GM12865 (cell line): ENCODE measurements around the gene SEC61A1.
A peak's percentile ranks its signal among the peaks of the same experiment; 100 is the strongest.

Source experiments
- DNase-seq: peaks from one replicate; pipeline ENCODE4 v3.0.0; 2010; ENCODE audit warnings: low read depth
- H3K4me3 ChIP-seq: 2 replicates; pipeline ENCODE4 v1.5.1; 2011; ENCODE audit warnings: mild to moderate bottlenecking, low read depth, low read length, control low read depth
- CTCF ChIP-seq: IDR thresholded peaks from 2 replicates; pipeline ENCODE4 v1.5.1; 2011; ENCODE audit warnings: low read length, control low read depth, low read depth, inconsistent platforms; ENCODE audit not compliant: insufficient read depth; ENCODE audit errors: missing control alignments

The SEC61A1 gene

GRCh38 chr3:128051837-128052594 lies at the start of gene SEC61A1:
Gene SEC61A1, plus strand, starts transcription at chr3:128052437. Its CDS starts 116 bp downstream, at chr3:128052553.
- no peak for TF ChIP-seq CTCF
- peak; percentile 97 for DNase-seq

GRCh38 chr3:128004661-128005060 lies 47.6 kb upstream of the SEC61A1 start:
- no peak for DNase-seq
- no peak overlapping the region for H3K4me3 ChIP-seq
- no peak for TF ChIP-seq CTCF

More at GRCh38 chr3:128051837-128052594, at the start of gene SEC61A1:
- peak within 1 kb of the TSS; percentile 84 for H3K4me3 ChIP-seq

- no peak for DNase-seq
- TF ChIP-seq CTCF = no peak
Measured at GRCh38 chr3:128006061-128007032, 45.9 kb upstream of the SEC61A1 start.

GRCh38 chr3:128007033-128007424 lies 45.2 kb upstream of the SEC61A1 start:
- TF ChIP-seq CTCF = no peak
- no peak overlapping the region for H3K4me3 ChIP-seq
- no peak for DNase-seq

More at GRCh38 chr3:128006061-128007032, 45.9 kb upstream of the SEC61A1 start:
- H3K4me3 ChIP-seq = no peak overlapping the region

GRCh38 chr3:128009952-128010846 lies 42.0 kb upstream of the SEC61A1 start:
- no peak for TF ChIP-seq CTCF
- DNase-seq = no peak

GRCh38 chr3:128011140-128011539 lies 41.1 kb upstream of the SEC61A1 start:
- peak; percentile 41 for TF ChIP-seq CTCF
- DNase-seq = peak; percentile 39
- no peak overlapping the region for H3K4me3 ChIP-seq

More at GRCh38 chr3:128009952-128010846, 42.0 kb upstream of the SEC61A1 start:
- no peak overlapping the region for H3K4me3 ChIP-seq
